ENCODE data around the gene ARHGAP24.
"Not testable (repeated sequence)": the region's sequence is repeated elsewhere in the genome, so short reads cannot be mapped to it uniquely, and the experiment has no call there.

ARHGAP24 gene

DNA sequence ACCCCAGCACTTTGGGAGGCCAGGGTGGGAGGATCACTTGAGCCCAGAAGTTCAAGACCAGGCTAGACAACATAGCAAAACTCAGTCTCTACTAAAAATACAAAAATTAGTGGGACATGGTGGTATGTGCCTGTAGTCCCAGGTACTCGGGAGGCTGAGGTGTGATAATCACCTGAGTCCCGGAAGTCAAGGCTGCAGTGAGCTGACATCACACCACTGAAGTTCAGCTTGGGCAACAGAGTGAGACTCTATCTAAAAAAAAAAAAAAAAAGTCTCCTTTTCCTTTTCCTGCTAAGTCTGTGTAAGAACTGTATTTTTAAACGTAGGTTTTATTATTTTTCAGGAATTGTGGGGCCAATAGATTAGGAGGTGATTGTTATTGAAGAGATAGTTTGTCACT lies 356.7 kb downstream of the ARHGAP24 start:
- no peak for TF ChIP-seq CTCF (IDR thresholded peaks at IDR 0.05)
- no peak overlapping the region for H3K27ac ChIP-seq

- TF ChIP-seq ZFX (IDR thresholded peaks at IDR 0.05; ENCODE audit: borderline replicate concordance) (no peak), CTCF (IDR thresholded peaks at IDR 0.05) (no peak)
- H3K27ac ChIP-seq, result no peak overlapping the region
Measured at GRCh38 chr4:85833302-85833701, 358.4 kb downstream of the ARHGAP24 start.

DNA sequence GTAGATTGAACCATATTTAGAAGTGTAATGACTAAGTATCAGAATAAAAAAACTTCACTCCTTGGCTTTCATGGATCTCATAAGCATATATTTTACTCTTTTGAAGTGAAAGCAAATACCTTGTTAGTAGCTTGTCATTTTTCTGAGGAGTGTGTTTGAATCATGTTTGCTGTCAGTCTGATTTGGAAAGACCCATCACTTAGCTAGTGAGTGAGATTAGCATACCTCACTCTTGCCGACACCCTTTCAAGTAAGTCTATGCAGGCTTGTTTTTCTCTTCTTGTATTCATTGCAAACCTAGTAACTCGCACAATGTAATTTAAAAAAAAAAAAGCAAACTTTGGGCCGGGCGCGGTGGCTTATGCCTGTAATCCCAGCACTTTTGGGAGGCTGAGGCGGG lies 360.0 kb downstream of the ARHGAP24 start:
- TF ChIP-seq CTCF (IDR thresholded peaks at IDR 0.05) (no peak), ZFX (IDR thresholded peaks at IDR 0.05; ENCODE audit: borderline replicate concordance) (no peak)

DNA sequence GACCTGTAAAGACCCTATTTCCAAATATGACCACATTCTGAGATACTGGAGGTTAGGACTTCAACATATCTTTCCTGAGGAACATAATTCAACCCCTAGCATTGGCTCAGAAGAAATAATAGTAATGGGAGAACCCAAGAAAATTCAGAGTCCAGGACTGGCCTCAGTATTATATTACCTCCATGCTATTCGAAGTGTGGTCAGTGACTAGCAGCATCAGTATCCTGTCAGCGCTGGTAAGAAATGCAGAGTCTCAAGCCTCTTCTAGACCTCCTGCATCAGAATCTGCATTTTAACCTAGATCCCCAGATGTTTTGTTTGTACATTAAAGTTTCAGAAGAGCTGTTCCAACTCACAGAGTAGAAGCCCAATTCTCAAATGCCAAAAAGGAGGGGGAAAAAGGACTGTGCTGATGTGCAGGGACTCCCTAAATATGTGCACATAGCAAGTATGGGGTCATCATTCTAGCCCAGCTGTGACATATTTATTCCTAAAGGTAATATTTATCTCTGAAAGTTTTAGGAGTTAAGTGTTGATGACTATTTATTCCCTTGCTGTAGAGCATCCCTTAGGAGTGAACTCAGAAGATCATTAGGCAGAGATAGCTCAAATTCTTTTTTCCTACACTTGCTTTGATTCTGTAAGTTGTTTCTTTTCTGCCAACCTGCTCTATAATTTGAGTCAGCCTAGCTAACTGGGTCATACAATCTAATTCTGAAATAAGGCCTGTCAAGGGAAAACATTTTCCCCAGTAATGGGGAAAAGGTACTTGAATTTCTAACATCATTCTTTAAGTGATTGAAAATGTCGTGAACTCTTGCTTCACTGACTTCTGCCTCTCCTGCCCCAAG lies 361.9 kb downstream of the ARHGAP24 start:
- TF ChIP-seq CTCF (IDR thresholded peaks at IDR 0.05), result no peak
- TF ChIP-seq ZFX (IDR thresholded peaks at IDR 0.05; ENCODE audit: borderline replicate concordance), result no peak
- H3K27ac ChIP-seq, result no peak overlapping the region

More for the DNA sequence above, 360.0 kb downstream of the ARHGAP24 start:
- no peak overlapping the region for H3K27ac ChIP-seq

GRCh38 chr4:85837439-85837733 lies 362.4 kb downstream of the ARHGAP24 start:
- H3K27ac ChIP-seq, result no peak overlapping the region
- TF ChIP-seq ZFX (IDR thresholded peaks at IDR 0.05; ENCODE audit: borderline replicate concordance), result no peak
- TF ChIP-seq CTCF (IDR thresholded peaks at IDR 0.05), result no peak

DNA sequence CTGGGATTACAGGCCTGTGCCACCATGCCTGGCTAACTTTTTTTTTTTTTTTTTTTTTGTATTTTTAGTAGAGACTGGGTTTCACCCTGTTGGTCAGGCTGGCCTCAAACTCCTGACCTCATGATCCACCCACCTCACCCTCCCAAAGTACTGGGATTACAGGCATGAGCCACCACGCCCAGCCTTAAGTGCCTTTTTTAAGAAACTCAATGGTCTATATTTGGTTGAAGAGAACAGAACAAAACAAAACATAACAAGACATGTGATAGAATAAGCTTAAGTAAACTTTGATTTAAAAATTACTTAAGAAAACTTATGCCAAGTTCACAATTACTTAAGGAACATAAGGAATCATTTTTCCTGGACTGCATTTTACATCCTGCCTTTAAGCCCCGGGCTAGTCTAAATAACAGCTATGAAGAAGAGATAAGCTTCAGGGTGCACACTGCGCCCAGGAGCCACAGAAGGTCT lies 365.1 kb downstream of the ARHGAP24 start:
- H3K27ac ChIP-seq, result not testable (repeated sequence)

- H3K27ac ChIP-seq, result no peak overlapping the region
Measured at GRCh38 chr4:85842540-85842939, 367.6 kb downstream of the ARHGAP24 start.

GRCh38 chr4:85853740-85854139 lies 378.8 kb downstream of the ARHGAP24 start:
- not testable (repeated sequence) for H3K27ac ChIP-seq

More at GRCh38 chr4:85842540-85842939, 367.6 kb downstream of the ARHGAP24 start:
- TF ChIP-seq CTCF (IDR thresholded peaks at IDR 0.05) (no peak), ZFX (IDR thresholded peaks at IDR 0.05; ENCODE audit: borderline replicate concordance) (no peak)

Data from 22Rv1 (cell line).